Amniotic epithelial cell (primary cell): ENCODE results near the gene DCUN1D4.

ENCODE experiments used
- DNase-seq: peaks from one replicate; pipeline ENCODE4 v3.0.0-alpha.2; 2010; ENCODE audit warnings: low read depth

Gene DCUN1D4

GRCh38 chr4:51842554-51843308 lies at the start of gene DCUN1D4:
TSS of gene DCUN1D4 (plus strand) at chr4:51843153. CDS start at chr4:51843243, 90 bp downstream.
- peak; percentile 100 for DNase-seq

DNA sequence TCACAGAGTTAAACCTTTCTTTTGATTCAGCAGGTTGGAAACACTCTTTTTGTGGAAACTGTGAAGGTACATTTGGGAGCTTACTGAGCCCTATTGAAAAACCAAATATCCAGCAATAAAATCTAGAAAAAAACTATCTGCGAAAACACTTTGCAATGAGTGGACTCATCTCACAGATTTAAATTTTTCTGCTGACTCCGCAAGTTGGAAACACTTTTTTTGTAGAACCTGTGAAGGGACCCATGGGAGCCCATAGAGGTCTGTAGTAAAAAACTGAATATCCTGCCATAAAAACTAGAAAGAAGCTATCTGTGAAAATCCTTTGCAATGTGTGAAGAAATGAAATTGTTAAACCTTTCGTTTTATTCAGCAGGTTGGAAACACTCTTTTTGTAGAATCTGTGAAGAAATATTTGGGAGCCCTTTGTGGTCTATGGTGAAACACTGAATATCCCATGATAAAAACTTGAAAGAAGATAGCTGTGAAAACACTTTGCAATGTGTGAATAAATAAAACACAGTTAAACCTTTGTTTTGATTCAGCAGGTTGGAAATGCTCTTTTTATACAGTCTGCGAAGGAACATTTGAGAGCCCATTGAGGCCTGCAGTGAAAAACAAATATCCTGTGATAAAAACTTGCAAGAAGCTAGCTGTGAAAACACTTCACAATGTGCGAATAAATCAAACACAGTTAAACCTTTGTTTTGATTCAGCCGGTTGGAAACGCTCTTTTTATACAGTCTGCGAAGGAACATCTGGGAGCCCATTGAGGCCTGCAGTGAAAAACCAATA lies 22.3 kb upstream of the DCUN1D4 start:
- DNase-seq = no peak

DNA sequence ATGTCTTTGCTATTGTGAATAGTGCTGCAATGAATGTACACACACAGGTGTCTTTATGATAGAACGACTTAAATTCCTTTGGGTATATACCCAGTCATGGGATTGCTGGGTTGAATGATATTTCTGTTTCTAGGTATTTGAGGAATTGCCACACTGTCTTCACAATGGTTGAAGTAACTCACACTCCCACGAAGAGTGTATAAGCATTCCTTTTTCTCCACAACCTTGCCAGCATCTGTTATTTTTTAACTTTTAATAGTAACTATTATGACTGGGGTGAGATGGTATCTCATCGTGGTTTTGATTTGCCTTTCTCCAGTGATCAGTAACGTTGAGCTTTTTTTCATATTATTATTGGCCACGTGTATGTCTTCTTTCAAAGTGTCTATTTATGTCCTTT lies 17.6 kb upstream of the DCUN1D4 start:
- DNase-seq = no peak

DNA sequence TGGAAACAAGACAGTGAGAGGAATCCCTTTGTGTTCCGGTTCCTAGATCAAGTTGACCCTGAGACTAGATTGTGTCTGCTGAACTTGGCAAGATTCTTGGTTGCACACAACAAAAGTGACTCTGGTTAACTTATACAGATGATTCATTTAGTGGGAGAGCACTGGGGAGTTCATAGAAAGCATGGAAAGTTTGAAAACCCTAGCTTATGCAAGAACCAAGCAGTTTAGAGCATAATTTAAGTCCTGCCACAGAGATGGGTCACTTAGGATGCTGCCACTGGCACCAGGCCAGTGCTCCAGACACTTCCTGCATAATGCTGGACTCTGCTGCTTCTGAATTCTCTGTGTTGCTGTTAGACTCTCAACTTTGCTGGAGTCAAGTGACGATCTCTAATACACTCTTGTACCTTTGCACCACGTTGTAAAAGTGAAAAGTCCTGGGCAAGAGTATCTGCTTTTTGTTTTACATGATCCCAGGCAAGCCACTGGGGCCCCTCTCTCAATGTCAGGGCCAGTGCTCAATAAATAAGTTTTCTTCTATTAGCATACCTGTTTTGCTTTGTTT lies 12.7 kb upstream of the DCUN1D4 start:
- peak; percentile 42 for DNase-seq

DNA sequence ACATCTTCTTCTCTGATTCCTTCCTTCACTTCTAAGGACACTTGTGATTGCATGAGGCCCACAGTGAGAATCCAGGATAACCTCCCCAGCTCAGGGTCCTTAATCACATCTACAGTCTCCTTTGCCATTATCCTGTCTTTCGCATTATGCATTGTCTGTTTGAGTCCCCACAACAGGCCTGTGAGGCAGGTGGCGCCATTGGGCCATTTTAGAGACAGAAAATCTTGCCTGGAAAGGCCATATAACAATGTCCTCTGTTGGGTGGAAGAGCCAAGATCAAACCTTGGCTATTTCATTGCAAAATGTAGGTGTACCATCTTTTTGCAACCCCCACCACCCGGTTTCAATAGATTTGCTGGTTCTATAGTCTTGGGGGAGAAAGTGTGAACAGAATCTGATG lies 11.8 kb upstream of the DCUN1D4 start:
- peak; percentile 53 for DNase-seq

DNA sequence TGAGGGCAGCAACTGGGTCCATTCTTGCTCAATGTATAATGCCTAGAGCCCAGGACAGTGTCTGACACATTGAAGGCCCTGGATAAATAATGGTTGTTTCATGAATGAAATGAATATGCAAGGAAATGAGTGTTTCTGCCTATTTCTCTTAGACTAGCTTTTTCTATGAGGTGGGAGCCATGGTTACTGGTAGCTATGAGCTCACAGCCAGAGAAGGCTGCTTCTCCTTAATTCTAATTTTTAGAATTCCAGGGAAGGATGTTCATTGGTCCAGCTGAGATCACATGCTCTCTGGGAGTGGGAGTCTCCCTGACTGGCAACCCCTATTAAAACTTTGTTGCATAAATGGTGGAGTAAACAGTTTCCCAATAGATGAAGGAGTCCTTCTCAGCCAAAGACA lies 9.7 kb upstream of the DCUN1D4 start:
- no peak for DNase-seq

DNA sequence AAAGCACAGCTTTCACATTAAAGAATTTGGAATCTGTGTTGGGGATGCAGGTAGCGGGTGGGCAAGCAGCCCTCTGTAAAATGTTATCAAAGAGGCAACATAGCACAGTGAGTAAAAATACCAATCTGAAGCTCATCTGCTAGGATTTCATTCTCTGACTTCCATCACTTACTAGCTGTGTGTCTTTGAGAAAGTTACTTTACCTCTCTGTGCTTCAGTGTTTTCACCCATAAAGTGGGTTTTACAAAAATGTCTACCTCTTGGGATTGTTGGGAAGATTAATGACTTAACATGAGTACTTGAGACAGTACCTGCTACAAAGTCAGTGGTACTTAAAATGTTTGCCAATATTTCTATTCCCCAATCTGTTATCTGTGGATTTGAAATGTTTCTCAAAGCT lies 7.9 kb upstream of the DCUN1D4 start:
- no peak for DNase-seq

DNA sequence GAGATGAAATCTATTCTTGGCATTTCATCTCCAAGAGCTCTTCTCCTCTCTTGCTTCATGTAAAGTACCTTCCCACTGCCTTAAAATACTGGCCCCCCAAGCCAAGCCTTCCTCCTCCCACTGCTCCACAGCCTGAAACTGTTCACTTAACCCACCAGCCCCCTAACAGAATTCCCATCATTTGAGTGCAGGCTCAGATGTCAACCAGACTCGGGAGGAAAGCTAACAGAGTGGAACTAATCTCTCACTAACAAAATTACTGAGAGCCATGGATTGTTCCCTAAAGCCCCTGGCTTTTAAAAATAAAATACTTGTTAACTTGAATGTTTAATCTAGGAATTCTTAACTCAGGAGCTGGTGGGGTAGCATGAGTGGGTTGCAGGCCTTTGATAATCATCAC lies 7.1 kb upstream of the DCUN1D4 start:
- no peak for DNase-seq

- DNase-seq = peak; percentile 40
These were observed 6.4 kb upstream of the DCUN1D4 start for GRCh38 chr4:51836549-51836948.

- DNase-seq = peak; percentile 78
These were observed 2.2 kb upstream of the DCUN1D4 start for GRCh38 chr4:51840781-51841180.

GRCh38 chr4:51842167-51842553 lies 793 bp upstream of the DCUN1D4 start:
- peak; percentile 35 for DNase-seq

DNA sequence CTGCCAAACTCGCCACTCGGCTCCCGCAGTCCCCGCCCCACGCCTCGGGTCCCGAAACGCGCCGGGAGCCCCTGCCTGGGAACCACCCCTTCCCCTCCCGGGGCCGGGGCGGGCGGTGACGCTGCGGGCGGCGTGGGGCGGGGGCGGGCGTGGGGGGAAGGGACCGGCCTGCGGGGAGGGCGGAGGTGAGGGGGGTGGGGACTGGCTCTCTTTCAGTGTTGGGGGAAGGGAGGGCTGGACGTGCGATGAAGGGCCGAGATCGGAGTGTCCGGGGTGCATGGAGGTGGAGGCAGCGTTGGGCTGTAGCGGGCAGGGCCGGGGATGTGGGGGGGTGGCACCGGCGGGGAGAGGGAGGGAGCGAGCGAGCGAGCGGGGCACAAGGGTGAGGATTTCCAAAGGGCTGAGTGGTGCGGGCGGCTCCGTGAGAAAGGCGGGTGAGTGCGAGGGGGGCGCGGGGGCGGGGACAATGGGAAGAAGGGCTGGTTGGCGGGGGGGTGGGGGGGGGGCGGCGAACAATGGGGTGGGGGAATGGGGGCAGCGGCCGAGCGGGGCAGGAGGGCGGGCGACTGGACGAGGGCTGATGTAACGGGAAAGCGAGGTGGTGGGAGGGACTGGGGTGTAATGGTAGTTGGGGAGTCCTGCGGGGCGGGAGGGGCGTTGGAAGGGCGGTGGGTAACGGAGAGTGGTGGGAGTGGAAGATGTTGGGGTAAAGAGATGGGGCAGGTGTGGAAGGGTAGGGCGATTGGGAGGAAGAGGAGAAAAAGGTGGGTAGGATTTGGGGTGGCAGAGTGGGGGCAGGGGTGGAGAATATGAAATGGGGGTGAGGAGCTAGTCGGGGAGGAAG lies 578 bp downstream of the DCUN1D4 start:
- DNase-seq = peak; percentile 66

- peak; percentile 94 for DNase-seq
These were observed 1.5 kb downstream of the DCUN1D4 start for GRCh38 chr4:51844153-51845054.

DNA sequence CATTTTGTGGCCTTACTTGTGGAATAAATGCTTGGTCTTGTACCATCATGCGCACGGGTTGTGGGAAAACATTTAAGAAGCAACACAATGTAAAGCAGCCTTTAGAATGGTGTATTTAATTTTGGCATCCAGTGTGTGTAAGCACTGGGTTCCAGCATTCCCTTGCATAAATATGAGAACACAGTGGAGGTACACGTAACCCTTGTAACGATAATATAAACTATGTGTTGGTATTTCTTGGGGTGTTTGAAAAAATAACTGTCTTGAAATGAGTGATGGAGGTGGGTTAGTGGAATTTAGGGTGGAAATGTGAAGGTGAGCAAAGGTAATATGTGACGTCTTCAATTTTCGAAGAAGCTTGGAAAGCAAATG lies 2.1 kb downstream of the DCUN1D4 start:
- DNase-seq = no peak

- peak; percentile 82 for DNase-seq
These were observed 2.8 kb downstream of the DCUN1D4 start for GRCh38 chr4:51845711-51846110.

GRCh38 chr4:51849430-51849829 lies 6.5 kb downstream of the DCUN1D4 start:
- no peak for DNase-seq

DNA sequence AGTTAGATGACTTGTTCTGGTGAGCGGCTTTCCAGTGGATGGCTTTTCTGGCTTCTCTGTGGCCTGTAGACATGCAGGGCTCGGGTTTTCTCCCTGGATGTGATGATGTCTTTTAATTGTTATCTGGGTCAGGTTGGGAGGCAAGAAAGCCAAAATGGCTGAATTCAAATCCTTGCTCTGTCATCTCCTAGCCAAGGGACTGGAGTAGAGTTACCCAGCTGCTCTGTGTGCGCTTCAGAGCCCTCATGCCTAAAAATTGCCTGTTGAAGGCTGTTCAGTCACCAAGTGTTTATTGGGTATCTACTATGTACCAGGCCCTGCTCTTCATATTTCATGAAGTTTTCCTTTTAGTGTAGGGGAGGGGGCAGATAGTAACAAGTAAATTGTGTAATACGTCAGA lies 7.3 kb downstream of the DCUN1D4 start:
- no peak for DNase-seq

- DNase-seq = no peak
These were observed 8.4 kb downstream of the DCUN1D4 start for GRCh38 chr4:51851090-51851936.

DNA sequence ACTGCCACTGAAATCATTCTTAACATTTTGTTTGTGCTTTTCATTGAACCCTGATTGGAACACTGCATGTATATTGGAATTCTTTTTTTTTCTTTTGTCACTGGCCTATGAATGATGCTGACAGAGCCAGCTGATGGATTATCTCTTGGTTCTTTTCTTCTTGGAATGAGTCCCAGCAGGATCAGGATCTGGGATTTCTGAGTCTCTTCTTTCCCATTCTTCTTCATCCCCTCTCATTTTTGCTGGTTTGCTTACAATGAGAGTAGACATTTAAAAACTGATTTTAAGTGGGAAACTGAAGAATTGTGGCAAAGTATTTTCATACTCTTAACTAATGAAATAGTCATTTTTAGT lies 9.0 kb downstream of the DCUN1D4 start:
- no peak for DNase-seq

DNA sequence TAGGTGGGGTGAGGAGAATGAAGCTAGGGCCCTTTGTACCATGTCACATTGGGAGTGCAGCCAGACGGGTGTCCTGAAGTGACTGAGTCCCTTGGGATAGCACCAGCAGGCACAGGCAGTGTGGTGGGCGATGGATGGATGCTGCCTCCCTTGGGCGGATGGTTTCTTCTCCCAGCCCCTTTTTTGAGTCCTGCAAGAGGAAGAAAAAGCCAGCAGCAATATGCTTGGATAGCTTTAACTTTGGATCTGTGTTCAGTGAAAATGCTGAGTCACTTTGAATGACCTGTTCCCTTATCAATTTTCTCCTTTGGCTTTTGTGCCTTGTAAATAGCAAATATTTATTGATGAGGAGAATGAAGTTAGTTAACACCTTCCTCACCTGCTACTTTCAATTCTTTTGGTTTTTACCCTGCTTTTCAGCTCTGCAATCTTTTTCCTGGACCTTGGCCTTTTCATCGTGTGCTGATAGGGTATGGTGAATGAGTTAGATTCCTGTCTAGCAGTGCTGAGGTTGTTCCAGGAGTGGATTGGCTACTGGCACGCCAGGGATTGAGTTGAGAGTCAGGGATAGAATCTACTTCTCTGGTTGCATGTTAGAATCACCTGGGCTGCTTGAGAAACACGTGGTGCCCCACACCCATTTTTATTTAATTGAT lies 10.2 kb downstream of the DCUN1D4 start:
- peak; percentile 37 for DNase-seq
